Measurements from ENCODE around the gene LYPD6B.

Gene LYPD6B

DNA sequence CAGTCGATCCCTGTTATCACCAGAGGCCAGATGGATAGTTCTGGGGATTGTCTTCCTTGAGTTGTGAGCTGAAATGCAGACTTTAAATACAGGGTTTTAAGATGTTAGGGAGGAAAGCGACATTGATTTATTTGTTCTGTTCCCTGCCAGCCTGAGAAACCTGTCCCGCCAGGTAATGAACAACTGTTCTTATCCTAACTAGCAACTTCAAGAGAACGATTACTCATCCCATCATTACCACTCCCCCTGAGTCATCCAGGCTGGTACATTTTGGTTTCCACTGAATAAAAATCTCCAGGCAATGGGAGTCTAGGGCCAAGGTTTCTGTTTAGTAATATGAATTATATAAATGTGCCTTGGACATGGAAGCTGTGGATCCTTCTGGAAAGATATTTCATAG, 131.2 kb downstream of the LYPD6B start:
- H3K27ac Mint-ChIP-seq = no peak overlapping the region

DNA sequence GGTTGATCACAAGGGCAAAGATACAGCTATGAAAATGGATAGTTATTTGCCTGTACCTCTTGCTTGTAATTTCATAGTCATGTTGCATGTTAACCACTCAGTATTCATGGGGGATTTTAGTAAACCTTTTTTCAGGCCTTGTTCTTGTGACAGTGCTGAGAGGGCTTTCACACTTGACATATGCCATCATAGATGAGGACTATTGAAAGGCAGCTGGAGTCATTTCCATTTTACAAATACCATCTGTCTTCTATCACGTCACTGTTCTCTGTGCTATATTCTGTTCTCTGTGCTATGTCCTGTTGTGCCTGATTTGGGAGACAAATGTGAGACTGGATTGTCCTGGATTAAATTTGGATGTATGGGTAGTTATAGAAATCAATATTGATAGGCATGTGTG, 131.7 kb downstream of the LYPD6B start:
- H3K4me3 Mint-ChIP-seq = no peak overlapping the region
- no peak for DNase-seq
- CTCF ChIA-PET = no interaction called here
- no peaks in the 10 kb centered on the region for H3K36me3 Mint-ChIP-seq
- H3K27ac Mint-ChIP-seq = no peak overlapping the region
- peaks cover 9% of the 10 kb centered on the region for H3K9me3 Mint-ChIP-seq
- peaks cover 12% of the 10 kb centered on the region for H3K27me3 Mint-ChIP-seq
- H3K4me1 Mint-ChIP-seq = peaks cover 8% of the 10 kb centered on the region

More for the DNA sequence above, 131.2 kb downstream of the LYPD6B start:
- no peak overlapping the region for H3K4me3 Mint-ChIP-seq
- peaks cover 8% of the 10 kb centered on the region for H3K4me1 Mint-ChIP-seq
- CTCF ChIA-PET = no interaction called here
- no peaks in the 10 kb centered on the region for H3K36me3 Mint-ChIP-seq
- H3K27me3 Mint-ChIP-seq = peaks cover 12% of the 10 kb centered on the region
- H3K9me3 Mint-ChIP-seq = peaks cover 9% of the 10 kb centered on the region
- no peak for DNase-seq

GRCh38 chr2:149170911-149171310, 132.4 kb downstream of the LYPD6B start:
- H3K27me3 Mint-ChIP-seq = peaks cover 12% of the 10 kb centered on the region
- H3K9me3 Mint-ChIP-seq = peaks cover 9% of the 10 kb centered on the region
- no peak overlapping the region for H3K4me3 Mint-ChIP-seq
- CTCF ChIA-PET = no interaction called here
- no peak overlapping the region for H3K27ac Mint-ChIP-seq
- H3K36me3 Mint-ChIP-seq = no peaks in the 10 kb centered on the region
- DNase-seq = no peak
- peaks cover 8% of the 10 kb centered on the region for H3K4me1 Mint-ChIP-seq

GRCh38 chr2:149173220-149173619, 134.7 kb downstream of the LYPD6B start:
- Mint-ChIP-seq H3K4me3 (no peak overlapping the region), H3K27ac (no peak overlapping the region), H3K4me1 (peaks cover 3% of the 10 kb centered on the region), H3K36me3 (no peaks in the 10 kb centered on the region), H3K9me3 (peaks cover 9% of the 10 kb centered on the region), H3K27me3 (no peaks in the 10 kb centered on the region)
- no peak for DNase-seq
- CTCF ChIA-PET = no interaction called here

DNA sequence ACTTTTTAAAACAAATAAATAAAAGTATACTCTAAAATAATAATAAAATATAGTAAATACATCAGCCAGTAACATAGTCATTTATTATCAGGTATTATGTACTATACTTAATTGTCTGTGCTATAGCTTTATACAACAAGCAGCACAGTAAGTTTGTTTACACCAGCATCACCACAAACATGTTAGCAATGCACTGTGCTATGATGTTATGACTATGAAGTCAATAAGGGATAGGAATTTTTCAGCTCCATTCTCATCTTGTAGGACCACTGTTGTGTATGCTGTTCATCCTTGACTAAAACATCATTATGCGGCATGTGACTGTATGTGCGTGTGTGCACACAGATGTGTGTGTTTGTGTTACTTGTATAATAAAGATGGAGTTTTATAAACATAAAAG, 137.5 kb downstream of the LYPD6B start:
- H3K4me1 Mint-ChIP-seq = no peaks in the 10 kb centered on the region
- peaks cover 9% of the 10 kb centered on the region for H3K9me3 Mint-ChIP-seq
- CTCF ChIA-PET = no interaction called here
- no peak overlapping the region for H3K4me3 Mint-ChIP-seq
- no peak for DNase-seq
- H3K36me3 Mint-ChIP-seq = no peaks in the 10 kb centered on the region
- no peaks in the 10 kb centered on the region for H3K27me3 Mint-ChIP-seq
- no peak overlapping the region for H3K27ac Mint-ChIP-seq

GRCh38 chr2:149178612-149179011, 140.1 kb downstream of the LYPD6B start:
- no peaks in the 10 kb centered on the region for H3K36me3 Mint-ChIP-seq
- no peak overlapping the region for H3K27ac Mint-ChIP-seq
- no peak for DNase-seq
- no peaks in the 10 kb centered on the region for H3K4me1 Mint-ChIP-seq
- H3K9me3 Mint-ChIP-seq = no peaks in the 10 kb centered on the region
- H3K4me3 Mint-ChIP-seq = no peak overlapping the region
- CTCF ChIA-PET = no interaction called here
- no peaks in the 10 kb centered on the region for H3K27me3 Mint-ChIP-seq

DNA sequence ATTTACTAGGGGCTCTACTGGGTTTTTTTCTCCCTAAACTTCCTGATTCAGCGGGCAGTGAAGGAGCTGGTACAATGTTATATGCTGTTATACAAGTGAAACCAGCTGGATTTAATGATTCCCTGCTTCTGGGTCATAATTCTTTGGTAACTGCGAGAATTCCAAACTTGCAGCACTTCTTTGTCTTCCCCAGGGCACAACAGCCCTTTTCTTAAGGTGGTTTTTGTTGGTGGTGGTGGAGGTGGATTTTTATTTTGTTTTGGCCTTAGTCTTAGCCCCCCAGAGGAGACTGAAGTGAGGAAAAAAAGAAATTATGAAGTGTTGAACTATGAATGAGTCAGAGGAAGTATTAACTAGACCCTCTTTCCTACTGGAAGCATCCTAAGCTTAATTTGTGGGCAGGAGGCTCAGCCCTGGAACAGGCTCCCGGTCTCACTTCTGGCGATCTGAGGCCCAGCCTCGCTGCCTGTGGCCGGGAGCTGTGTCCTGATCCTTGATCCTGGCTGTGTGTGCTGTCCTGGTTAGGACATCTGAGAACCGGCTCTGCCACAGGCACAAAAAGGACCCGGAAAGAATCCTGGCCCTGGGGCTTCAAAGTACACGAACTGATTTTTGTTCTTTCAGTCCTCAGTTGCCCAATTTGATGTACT, 141.9 kb downstream of the LYPD6B start:
- Mint-ChIP-seq H3K27me3 (no peaks in the 10 kb centered on the region), H3K4me1 (no peaks in the 10 kb centered on the region), H3K27ac (no peak overlapping the region), H3K4me3 (no peak overlapping the region), H3K36me3 (no peaks in the 10 kb centered on the region), H3K9me3 (no peaks in the 10 kb centered on the region)
- DNase-seq = no peak
- CTCF ChIA-PET = no interaction called here

GRCh38 chr2:149183187-149183586, 144.7 kb downstream of the LYPD6B start:
- DNase-seq = no peak
- no peaks in the 10 kb centered on the region for H3K36me3 Mint-ChIP-seq
- H3K27ac Mint-ChIP-seq = no peak overlapping the region
- no peaks in the 10 kb centered on the region for H3K27me3 Mint-ChIP-seq
- no peak overlapping the region for H3K4me3 Mint-ChIP-seq
- CTCF ChIA-PET = no interaction called here
- no peaks in the 10 kb centered on the region for H3K4me1 Mint-ChIP-seq
- no peaks in the 10 kb centered on the region for H3K9me3 Mint-ChIP-seq

DNA sequence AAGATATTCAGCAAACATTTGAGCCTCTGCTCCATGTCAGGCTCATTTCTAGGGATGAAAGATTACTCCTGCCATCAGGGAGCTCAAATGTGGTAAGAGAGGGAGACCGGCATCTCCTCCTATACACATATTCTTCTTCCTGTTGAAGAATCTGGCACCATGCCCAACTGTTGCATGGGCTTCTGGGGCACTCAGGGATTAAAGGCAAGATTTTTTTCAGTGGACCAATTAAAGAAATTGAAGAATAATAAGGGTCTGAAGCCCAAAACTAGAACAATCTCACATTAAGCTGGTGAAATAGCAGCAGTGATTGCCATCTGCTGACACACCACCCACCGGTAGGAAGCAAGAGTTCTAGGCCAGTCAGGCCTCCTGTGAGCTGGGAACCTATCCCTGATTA, 146.5 kb downstream of the LYPD6B start:
- no peak for DNase-seq

DNA sequence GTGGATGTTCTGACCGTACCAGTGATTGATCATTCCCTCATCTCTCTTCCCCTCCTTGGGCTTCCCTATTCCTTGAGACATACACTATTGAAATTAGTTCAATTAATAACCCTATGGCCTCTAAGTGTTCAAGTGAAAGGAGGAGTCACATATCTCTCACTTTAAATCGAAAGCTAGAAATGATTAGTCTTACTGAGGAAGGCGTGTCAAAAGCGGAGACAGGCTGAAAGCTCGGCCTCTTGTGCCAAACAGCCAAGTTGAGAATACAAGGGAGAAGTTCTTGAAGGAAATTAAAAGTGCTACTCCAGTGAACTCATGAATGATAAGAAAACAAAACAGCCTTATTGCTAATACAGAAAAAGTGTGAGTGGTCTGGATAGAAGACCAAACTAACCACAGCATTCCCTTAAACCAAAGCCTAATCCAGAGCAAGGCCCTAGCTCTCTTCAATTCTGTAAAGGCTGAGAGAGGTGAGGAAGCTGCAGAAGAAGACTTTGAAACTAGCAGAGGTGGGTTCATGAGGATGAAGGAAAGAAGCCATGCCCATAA, 147.5 kb downstream of the LYPD6B start:
- Mint-ChIP-seq H3K27ac (no peak overlapping the region), H3K9me3 (no peaks in the 10 kb centered on the region), H3K4me1 (no peaks in the 10 kb centered on the region), H3K36me3 (no peaks in the 10 kb centered on the region), H3K4me3 (no peak overlapping the region), H3K27me3 (no peaks in the 10 kb centered on the region)
- DNase-seq = no peak
- CTCF ChIA-PET = no interaction called here

More for the DNA sequence above, 146.5 kb downstream of the LYPD6B start:
- CTCF ChIA-PET = no interaction called here
- Mint-ChIP-seq H3K4me3 (no peak overlapping the region), H3K27me3 (no peaks in the 10 kb centered on the region), H3K27ac (no peak overlapping the region), H3K9me3 (no peaks in the 10 kb centered on the region), H3K4me1 (no peaks in the 10 kb centered on the region), H3K36me3 (no peaks in the 10 kb centered on the region)

DNA sequence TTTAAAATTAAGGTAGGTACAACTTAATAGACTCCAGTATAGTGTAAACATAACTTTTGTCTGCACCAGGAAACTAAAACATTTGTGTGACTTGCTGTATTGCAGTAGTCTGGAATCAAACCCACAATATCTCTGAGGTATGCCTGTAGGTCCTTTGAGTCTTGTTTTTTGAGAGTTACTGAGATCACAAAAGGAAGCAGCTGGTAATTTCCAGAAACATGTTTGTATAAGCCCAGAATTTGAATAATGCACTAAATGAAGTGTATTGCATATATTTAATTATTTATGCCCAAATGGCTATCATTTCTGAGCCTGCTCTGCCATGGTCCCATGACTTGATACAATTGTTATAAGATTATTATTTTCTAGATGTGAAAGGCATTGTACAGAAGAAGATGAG, 148.6 kb downstream of the LYPD6B start:
- CTCF ChIA-PET = interaction anchor here (0.7 kb wide), 1 partner anchor 105 kb away, joined by 3 read pairs; no protein-coding TSS in a partner anchor
- H3K27ac Mint-ChIP-seq = no peak overlapping the region
- no peak overlapping the region for H3K4me3 Mint-ChIP-seq
- H3K27me3 Mint-ChIP-seq = no peaks in the 10 kb centered on the region
- H3K9me3 Mint-ChIP-seq = no peaks in the 10 kb centered on the region
- no peaks in the 10 kb centered on the region for H3K4me1 Mint-ChIP-seq
- DNase-seq = no peak
- no peaks in the 10 kb centered on the region for H3K36me3 Mint-ChIP-seq

DNA sequence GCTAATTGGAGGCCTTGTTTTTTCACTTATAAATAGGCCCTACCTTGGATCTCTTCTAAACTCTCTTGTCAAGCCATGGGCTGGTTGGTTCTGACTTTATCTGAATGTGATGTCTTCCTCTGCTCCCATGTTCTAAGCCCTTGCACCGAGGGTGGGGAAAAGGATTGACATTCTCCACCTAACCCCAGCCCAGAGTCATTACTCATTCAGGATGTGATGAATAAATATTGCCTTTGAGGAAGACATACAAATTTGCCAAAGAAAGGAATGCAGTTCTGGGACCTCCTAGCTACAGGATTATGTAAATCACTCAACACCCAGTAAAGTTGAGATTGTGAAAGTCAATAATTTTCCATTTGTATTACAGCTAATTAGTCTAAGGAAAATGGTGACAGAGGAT, 149.8 kb downstream of the LYPD6B start:
- CTCF ChIA-PET = no interaction called here
- Mint-ChIP-seq H3K27me3 (no peaks in the 10 kb centered on the region), H3K36me3 (no peaks in the 10 kb centered on the region), H3K4me1 (no peaks in the 10 kb centered on the region), H3K4me3 (no peak overlapping the region), H3K27ac (no peak overlapping the region), H3K9me3 (no peaks in the 10 kb centered on the region)
- no peak for DNase-seq

DNA sequence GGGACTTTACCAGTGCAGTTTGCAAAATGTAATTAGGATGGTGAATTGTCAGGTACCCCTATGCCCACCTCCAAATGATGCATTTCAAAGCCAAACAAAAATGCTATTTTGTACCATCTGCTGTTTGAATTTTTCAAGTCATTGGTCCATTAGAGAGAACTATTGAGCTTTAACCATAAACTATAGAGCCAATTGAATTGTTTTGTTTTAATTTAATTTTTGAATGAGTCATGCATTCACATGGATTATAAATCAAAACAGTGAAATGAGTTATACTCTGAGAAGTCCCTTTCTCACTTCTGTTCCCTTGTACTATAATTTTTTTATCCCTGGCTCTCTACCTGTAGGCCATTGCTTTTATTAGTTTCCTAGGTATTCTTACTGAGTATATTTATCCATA, 151.3 kb downstream of the LYPD6B start:
- H3K4me3 Mint-ChIP-seq = no peak overlapping the region
- H3K36me3 Mint-ChIP-seq = no peaks in the 10 kb centered on the region
- H3K27me3 Mint-ChIP-seq = no peaks in the 10 kb centered on the region
- no peak for DNase-seq
- H3K4me1 Mint-ChIP-seq = no peaks in the 10 kb centered on the region
- CTCF ChIA-PET = no interaction called here
- H3K27ac Mint-ChIP-seq = no peak overlapping the region
- H3K9me3 Mint-ChIP-seq = no peaks in the 10 kb centered on the region

DNA sequence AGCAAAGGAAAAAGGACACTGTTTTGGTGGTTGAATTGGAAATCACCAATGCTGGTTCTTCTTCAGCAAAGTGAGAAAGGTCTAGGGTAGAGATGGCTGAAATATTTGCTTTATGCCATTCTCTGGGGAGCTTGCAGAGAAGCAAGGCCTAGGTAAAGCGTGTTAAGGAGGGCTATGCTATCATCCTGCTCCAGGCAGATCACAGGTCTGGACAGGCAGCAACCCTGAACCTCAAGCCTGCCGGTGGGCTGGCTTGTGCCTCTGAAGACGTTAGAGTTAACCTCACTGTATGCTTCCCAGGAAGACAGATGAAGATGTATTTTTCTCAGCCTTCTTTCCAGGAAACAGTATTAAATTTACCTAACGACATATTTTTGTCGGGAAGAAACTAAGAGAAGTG, 153.4 kb downstream of the LYPD6B start:
- Mint-ChIP-seq H3K4me3 (no peak overlapping the region), H3K27me3 (no peaks in the 10 kb centered on the region), H3K4me1 (no peaks in the 10 kb centered on the region), H3K9me3 (no peaks in the 10 kb centered on the region), H3K36me3 (no peaks in the 10 kb centered on the region), H3K27ac (no peak overlapping the region)
- no peak for DNase-seq
- CTCF ChIA-PET = no interaction called here

GRCh38 chr2:149192427-149192826, 153.9 kb downstream of the LYPD6B start:
- H3K9me3 Mint-ChIP-seq = no peaks in the 10 kb centered on the region
- no peaks in the 10 kb centered on the region for H3K27me3 Mint-ChIP-seq
- CTCF ChIA-PET = no interaction called here
- no peaks in the 10 kb centered on the region for H3K36me3 Mint-ChIP-seq
- H3K4me1 Mint-ChIP-seq = no peaks in the 10 kb centered on the region
- DNase-seq = no peak
- no peak overlapping the region for H3K4me3 Mint-ChIP-seq
- H3K27ac Mint-ChIP-seq = no peak overlapping the region

DNA sequence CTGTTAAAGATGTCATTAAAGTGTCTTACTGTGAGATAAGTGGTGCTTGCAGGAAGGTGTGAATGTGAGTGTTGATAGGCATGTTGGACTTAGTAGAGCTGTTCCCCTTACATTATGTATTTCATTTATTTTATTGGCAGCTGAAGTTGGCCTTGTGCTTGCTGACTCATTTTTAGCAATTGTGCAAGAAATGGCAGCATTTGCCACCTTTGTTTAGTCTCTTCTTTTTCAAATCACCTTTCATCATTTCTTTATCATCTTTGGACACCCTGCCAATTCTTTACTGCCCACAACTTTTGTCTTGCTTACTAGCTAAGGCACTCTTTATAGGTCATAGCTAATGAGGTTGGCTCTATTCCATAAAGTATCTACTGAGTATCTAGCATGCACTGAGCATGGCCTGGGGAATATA, 161.6 kb downstream of the LYPD6B start:
- no peaks in the 10 kb centered on the region for H3K36me3 Mint-ChIP-seq
- CTCF ChIA-PET = no interaction called here
- no peaks in the 10 kb centered on the region for H3K4me1 Mint-ChIP-seq

More for the DNA sequence above, 161.6 kb downstream of the LYPD6B start:
- DNase-seq = no peak
- H3K4me3 Mint-ChIP-seq = no peak overlapping the region
- no peaks in the 10 kb centered on the region for H3K27me3 Mint-ChIP-seq
- no peaks in the 10 kb centered on the region for H3K9me3 Mint-ChIP-seq
- H3K27ac Mint-ChIP-seq = no peak overlapping the region

Measured in activated naive CD4-positive, alpha-beta T cell treated with anti-CD3 and anti-CD28 coated beads, Interleukin-2, amount 10 ng/mL, durations not matched to agents 7 days and 5 days (primary cell).